ENCODE measurements around the gene DNAH8. TPM values are rescaled to one million over a fixed set of nuclear protein-coding genes. Genes with fewer than 3 reads are reported as not detected.

Gene DNAH8
- polyA plus RNA-seq, 3 donors = not detected

- no peak for DNase-seq
- intact Hi-C loops (cut with micrococcal nuclease) = no loop called here
- Histone ChIP-seq H2AFZ (ENCODE audit: insufficient read depth, low read depth, low read length, poor library complexity, severe bottlenecking) (no peak overlapping the region), H3K36me3 (replicated peaks in 1 of 2; ENCODE audit: control insufficient read depth in 1 of 2, insufficient read depth in 2 of 2, low read length in 2 of 2) (no peaks in the 10 kb centered on the region), H3K27ac (ENCODE audit: low read depth in 1 of 2, low read length in 2 of 2) (no peak overlapping the region), H4K20me1 (ENCODE audit: insufficient read depth, low read length) (no peaks in the 10 kb centered on the region), H3K79me2 (ENCODE audit: insufficient read depth, low read length) (no peaks in the 10 kb centered on the region), H3K4me2 (replicated peaks; ENCODE audit: extremely low read depth, low read length, poor library complexity, severe bottlenecking) (no peak overlapping the region), H3K4me1 (ENCODE audit: control insufficient read depth in 1 of 2, insufficient read depth in 2 of 2, low read length in 2 of 2) (no peaks in the 10 kb centered on the region), H3K9ac (ENCODE audit: insufficient read depth, low read length, poor library complexity, severe bottlenecking) (no peak overlapping the region), H3K27me3 (ENCODE audit: control insufficient read depth in 2 of 2, insufficient read depth in 2 of 2, low read length in 2 of 2) (no peaks in the 10 kb centered on the region), H3K4me3 (replicated peaks in 1 of 3; ENCODE audit: low read depth in 2 of 3, low read length in 3 of 3) (no peak overlapping the region), H3K9me3 (replicated peaks in 1 of 2; ENCODE audit: control insufficient read depth in 1 of 2, insufficient read depth in 1 of 2, low read length in 2 of 2) (peaks cover 0 to 3% of the 10 kb centered on the region in 2 donors)
- TF ChIP-seq CTCF (IDR thresholded peaks at IDR 0.05) = no peak
- H3K9me3 Mint-ChIP-seq = peaks cover 2 to 22% (median 8%) of the 10 kb centered on the region in 7 donors
- WGBS (ENCODE audit: insufficient coverage) = 100% methylated on average over 1 of the region's 2 CpGs
- no peak overlapping the region for H3K27ac Mint-ChIP-seq
- H3K4me1 Mint-ChIP-seq = no peaks in the 10 kb centered on the region
- H3K27me3 Mint-ChIP-seq (ENCODE audit: low read depth in 3 of 3) = peaks cover 0 to 2% (median 1%) of the 10 kb centered on the region in 3 donors
- no peak overlapping the region for H3K4me3 Mint-ChIP-seq
- no peaks in the 10 kb centered on the region for H3K36me3 Mint-ChIP-seq
Measured at GRCh38 chr6:38755874-38756273, 40.8 kb downstream of the DNAH8 start.

GRCh38 chr6:38760097-38760496, 45.0 kb downstream of the DNAH8 start:
- H3K36me3 ChIP-seq (replicated peaks in 1 of 2; ENCODE audit: control insufficient read depth in 1 of 2, insufficient read depth in 2 of 2, low read length in 2 of 2) = no peaks in the 10 kb centered on the region
- no peaks in the 10 kb centered on the region for H3K79me2 ChIP-seq (ENCODE audit: insufficient read depth, low read length)
- no peak for DNase-seq
- no peak overlapping the region for H3K27ac ChIP-seq (ENCODE audit: low read depth in 1 of 2, low read length in 2 of 2)
- no peak for TF ChIP-seq CTCF (IDR thresholded peaks at IDR 0.05)
- peaks cover 2 to 20% (median 8%) of the 10 kb centered on the region in 7 donors for H3K9me3 Mint-ChIP-seq
- no peak overlapping the region for H3K9ac ChIP-seq (ENCODE audit: insufficient read depth, low read length, poor library complexity, severe bottlenecking)
- peaks cover 0 to 3% of the 10 kb centered on the region in 2 donors for H3K9me3 ChIP-seq (replicated peaks in 1 of 2; ENCODE audit: control insufficient read depth in 1 of 2, insufficient read depth in 1 of 2, low read length in 2 of 2)
- H3K4me3 ChIP-seq (replicated peaks in 1 of 3; ENCODE audit: low read depth in 2 of 3, low read length in 3 of 3) = no peak overlapping the region
- intact Hi-C loops (cut with micrococcal nuclease) = no loop called here
- no peaks in the 10 kb centered on the region for H3K36me3 Mint-ChIP-seq
- no peak overlapping the region for H3K4me3 Mint-ChIP-seq
- no peak overlapping the region for H3K27ac Mint-ChIP-seq
- H3K4me1 ChIP-seq (ENCODE audit: control insufficient read depth in 1 of 2, insufficient read depth in 2 of 2, low read length in 2 of 2) = no peaks in the 10 kb centered on the region
- H3K4me1 Mint-ChIP-seq = no peaks in the 10 kb centered on the region
- no peak overlapping the region for H3K4me2 ChIP-seq (replicated peaks; ENCODE audit: extremely low read depth, low read length, poor library complexity, severe bottlenecking)
- H2AFZ ChIP-seq (ENCODE audit: insufficient read depth, low read depth, low read length, poor library complexity, severe bottlenecking) = no peak overlapping the region
- WGBS (ENCODE audit: insufficient coverage) = no CpG with 5 or more reads among the region's 1 CpG
- no peaks in the 10 kb centered on the region for H3K27me3 ChIP-seq (ENCODE audit: control insufficient read depth in 2 of 2, insufficient read depth in 2 of 2, low read length in 2 of 2)
- peaks cover 0 to 7% (median 7%) of the 10 kb centered on the region in 3 donors for H3K27me3 Mint-ChIP-seq (ENCODE audit: low read depth in 3 of 3)
- no peaks in the 10 kb centered on the region for H4K20me1 ChIP-seq (ENCODE audit: insufficient read depth, low read length)

Measured in CD14-positive monocyte (primary cell).